Measurements from ENCODE around the gene HSD17B2. TPM values are rescaled to one million over a fixed set of nuclear protein-coding genes. Genes with fewer than 3 reads are reported as not detected.
"Not testable (repeated sequence)": the region's sequence is repeated elsewhere in the genome, so short reads cannot be mapped to it uniquely, and the experiment has no call there.

HSD17B2 gene
- total and polyA plus RNA-seq, 4 donors: 47.7 to 126 (median 103) TPM

- TF ChIP-seq REST (IDR thresholded peaks at IDR 0.05): no peak
Observed at GRCh38 chr16:82136956-82137821, 102.1 kb downstream of the HSD17B2 start (continued).

- no peak for DNase-seq (ENCODE audit: low spot score)
- Histone ChIP-seq H3K9me3 (ENCODE audit: control insufficient read depth in 4 of 4, low read length in 3 of 4) (no peaks in the 10 kb centered on the region), H3K4me1 (ENCODE audit: control insufficient read depth in 4 of 4, insufficient read depth in 4 of 4, low read length in 3 of 4) (peaks cover 0 to 3% (median 0%) of the 10 kb centered on the region in 4 donors), H3K9ac (ENCODE audit: low read depth in 1 of 2, low read length in 2 of 2) (no peak overlapping the region), H3K27ac (ENCODE audit: low read depth in 1 of 2, low read length in 2 of 2) (no peak overlapping the region), H3K4me3 (ENCODE audit: low read depth in 1 of 3, low read length in 3 of 3) (no peak overlapping the region), H3K36me3 (ENCODE audit: control insufficient read depth in 4 of 4, insufficient read depth in 3 of 4, low read depth in 1 of 4, low read length in 3 of 4) (no peaks in the 10 kb centered on the region), H3K27me3 (ENCODE audit: control insufficient read depth in 4 of 4, insufficient read depth in 4 of 4, low read length in 3 of 4) (no peaks in the 10 kb centered on the region)
- WGBS: 90% methylated on average over 3 of the region's 3 CpGs
- no peak for TF ChIP-seq REST (IDR thresholded peaks at IDR 0.05)
- TF ChIP-seq RXRA (IDR thresholded peaks at IDR 0.05): no peak
- no peak for TF ChIP-seq SP1 (IDR thresholded peaks at IDR 0.05)
Observed at GRCh38 chr16:82137822-82138167, 102.7 kb downstream of the HSD17B2 start.

GRCh38 chr16:82138478-82139285 lies 103.6 kb downstream of the HSD17B2 start:
- no peaks in the 10 kb centered on the region for H3K9me3 ChIP-seq (ENCODE audit: control insufficient read depth in 4 of 4, low read length in 3 of 4)
- no peak overlapping the region for H3K27ac ChIP-seq (ENCODE audit: low read depth in 1 of 2, low read length in 2 of 2)
- H3K4me1 ChIP-seq (ENCODE audit: control insufficient read depth in 4 of 4, insufficient read depth in 4 of 4, low read length in 3 of 4): peaks cover 0 to 3% (median 0%) of the 10 kb centered on the region in 4 donors
- no peak overlapping the region for H3K4me3 ChIP-seq (ENCODE audit: low read depth in 1 of 3, low read length in 3 of 3)
- no peak overlapping the region for H3K9ac ChIP-seq (ENCODE audit: low read depth in 1 of 2, low read length in 2 of 2)
- no peaks in the 10 kb centered on the region for H3K27me3 ChIP-seq (ENCODE audit: control insufficient read depth in 4 of 4, insufficient read depth in 4 of 4, low read length in 3 of 4)
- 72% methylated on average over 15 of the region's 15 CpGs for WGBS
- DNase-seq (ENCODE audit: low spot score): no peak
- TF ChIP-seq FOXA1 (IDR thresholded peaks at IDR 0.05) (no peak), HNF4G (IDR thresholded peaks at IDR 0.05) (no peak), JUND (IDR thresholded peaks at IDR 0.05) (no peak), SP1 (IDR thresholded peaks at IDR 0.05) (no peak)
- no peaks in the 10 kb centered on the region for H3K36me3 ChIP-seq (ENCODE audit: control insufficient read depth in 4 of 4, insufficient read depth in 3 of 4, low read depth in 1 of 4, low read length in 3 of 4)

GRCh38 chr16:82139286-82139571 lies 104.2 kb downstream of the HSD17B2 start:
- not testable (repeated sequence) for H3K36me3 ChIP-seq (ENCODE audit: control insufficient read depth in 4 of 4, insufficient read depth in 3 of 4, low read depth in 1 of 4, low read length in 3 of 4); H3K27ac ChIP-seq (ENCODE audit: low read depth in 1 of 2, low read length in 2 of 2); H3K4me3 ChIP-seq (ENCODE audit: low read depth in 1 of 3, low read length in 3 of 3); H3K4me1 ChIP-seq (ENCODE audit: control insufficient read depth in 4 of 4, insufficient read depth in 4 of 4, low read length in 3 of 4); H3K9ac ChIP-seq (ENCODE audit: low read depth in 1 of 2, low read length in 2 of 2); H3K9me3 ChIP-seq (ENCODE audit: control insufficient read depth in 4 of 4, low read length in 3 of 4); H3K27me3 ChIP-seq (ENCODE audit: control insufficient read depth in 4 of 4, insufficient read depth in 4 of 4, low read length in 3 of 4); DNase-seq (ENCODE audit: low spot score)
- 59% methylated on average over 19 of the region's 19 CpGs for WGBS
